ENCODE measurements around the gene FUT3. TPM values are rescaled to one million over a fixed set of nuclear protein-coding genes. Genes with fewer than 3 reads are reported as not detected.
"Not testable (repeated sequence)": the region's sequence is repeated elsewhere in the genome, so short reads cannot be mapped to it uniquely, and the experiment has no call there.

The FUT3 gene
- total and polyA plus RNA-seq, 2 of the 8 experiments (the other 6 are each of a cell fraction or from before 2014, with no cell fraction given): 0.15 to 0.63 TPM

GRCh38 chr19:5847846-5848245 lies 3.4 kb downstream of the FUT3 start:
- 89% methylated on average over 10 of the region's 10 CpGs; no CpG with 5 or more reads in 1 of the 2 experiments for WGBS, 2 experiments (ENCODE audit: extremely low coverage in 1 of 2, insufficient coverage in 1 of 2, insufficient read length in 1 of 2, insufficient replicate concordance in 2 of 2, low coverage in 1 of 2, low lambda C conversion rate in 2 of 2, missing lambda C conversion rate in 1 of 2)
- POLR2A ChIA-PET (ENCODE audit: partially characterized antibody); H3K27me3 ChIP-seq (replicated peaks in 1 of 4; ENCODE audit: control insufficient read depth in 3 of 4, extremely low read depth in 1 of 4, insufficient read depth in 3 of 4, low read length in 3 of 4): not testable (repeated sequence)

More at GRCh38 chr19:5847846-5848245, 3.4 kb downstream of the FUT3 start:
- H2BK12ac ChIP-seq (ENCODE audit: low read depth, low read length); H3K79me2 ChIP-seq (ENCODE audit: control insufficient read depth in 1 of 2, insufficient read depth in 2 of 2, low read length in 2 of 2); H2BK20ac ChIP-seq (ENCODE audit: low read length); H3K14ac ChIP-seq (ENCODE audit: insufficient read length); H2AK5ac ChIP-seq (ENCODE audit: low read depth, low read length); H4K91ac ChIP-seq (replicated peaks; ENCODE audit: insufficient read length, low read length); H3K23ac ChIP-seq (ENCODE audit: insufficient read length); H2BK5ac ChIP-seq (ENCODE audit: low read depth, low read length); H2AFZ ChIP-seq (ENCODE audit: low read length); H3K18ac ChIP-seq (ENCODE audit: extremely low read depth, low read length); H4K5ac ChIP-seq (ENCODE audit: insufficient read length, low read depth, low read length); DNase-seq (ENCODE audit: low read depth in 1 of 2, low spot score in 2 of 2); H3K4me1 ChIP-seq (replicated peaks in 1 of 4; ENCODE audit: control insufficient read depth in 3 of 4, insufficient read depth in 4 of 4, low read length in 3 of 4); H3K9ac ChIP-seq (replicated peaks in 1 of 4; ENCODE audit: extremely low read depth in 1 of 4, low read depth in 3 of 4, low read length in 3 of 4); H2BK15ac ChIP-seq (ENCODE audit: low read length); H3K4ac ChIP-seq (replicated peaks; ENCODE audit: insufficient read length, low read depth, low read length); H2BK120ac ChIP-seq (replicated peaks; ENCODE audit: low read depth, low read length); FAIRE-seq; H3K56ac ChIP-seq (replicated peaks; ENCODE audit: insufficient read length, low read depth, low read length); H4K20me1 ChIP-seq (replicated peaks in 1 of 2; ENCODE audit: control insufficient read depth in 1 of 2, insufficient read depth in 2 of 2, low read length in 2 of 2); H3K27ac ChIP-seq (ENCODE audit: low read depth, low read length); H3K9me3 ChIP-seq (ENCODE audit: insufficient read depth in 2 of 2, low read depth in 1 of 2, low read length in 1 of 2); H4K8ac ChIP-seq (ENCODE audit: extremely low read depth, insufficient read depth, low read length); H3K79me1 ChIP-seq (ENCODE audit: low read depth, low read length); H3K23me2 ChIP-seq (ENCODE audit: low read depth, low read length); CTCF ChIA-PET (ENCODE audit: partially characterized antibody); H3K4me2 ChIP-seq (ENCODE audit: insufficient read depth in 1 of 2, low read depth in 2 of 2, low read length in 2 of 2); H3K36me3 ChIP-seq (ENCODE audit: control insufficient read depth in 2 of 4, insufficient read depth in 4 of 4, low read length in 3 of 4); H3K4me3 ChIP-seq (ENCODE audit: extremely low read depth in 1 of 4, insufficient read depth in 2 of 4, low read depth in 3 of 4, low read length in 4 of 4): not testable (repeated sequence)

All from H1 (cell line).